ENCODE data around the gene DNM1. TPM values are rescaled to one million over a fixed set of nuclear protein-coding genes. Genes with fewer than 3 reads are reported as not detected.

Gene DNM1
- total RNA-seq, 1 experiment from 2014 or later, result 3.9 TPM

- H3K9me3 ChIP-seq, result no peaks in the 10 kb centered on the region
- H3K27me3 ChIP-seq (replicated peaks; ENCODE audit: control insufficient read depth, insufficient read depth, low read length), result no peaks in the 10 kb centered on the region
- no peaks in the 10 kb centered on the region for H3K4me1 Mint-ChIP-seq (ENCODE audit: low read depth, unreplicated experiment)
- POLR2A ChIA-PET, result no interaction called here
- BruUV-seq (replicated peaks), result no TSS peak
- H3K27me3 Mint-ChIP-seq (ENCODE audit: insufficient read depth, unreplicated experiment), result no peaks in the 10 kb centered on the region
- CTCF ChIA-PET, result no interaction called here
- no peaks in the 10 kb centered on the region for H3K4me1 ChIP-seq
- no peak for TF ChIP-seq CTCF (IDR thresholded peaks at IDR 0.05; ENCODE audit: insufficient read depth in 1 of 2, low read depth in 1 of 2, low read length in 1 of 2, severe bottlenecking in 1 of 2, unreplicated experiment in 1 of 2)
- DNase-seq, result no peak
- peaks cover 2% of the 10 kb centered on the region; the same call in 1 of the 2 replicates for H3K36me3 ChIP-seq (ENCODE audit: control insufficient read depth, insufficient read depth, low read length)
- H3K4me3 Mint-ChIP-seq (ENCODE audit: unreplicated experiment), result no peak overlapping the region
- intact Hi-C loops (cut with micrococcal nuclease; ENCODE audit: unreplicated experiment), result no loop called here
- H3K27ac Mint-ChIP-seq (ENCODE audit: unreplicated experiment), result no peak overlapping the region
- H3K4me3 ChIP-seq (ENCODE audit: low read depth, low read length), result no peak overlapping the region
- H3K9me3 Mint-ChIP-seq (ENCODE audit: unreplicated experiment), result no peaks in the 10 kb centered on the region
- peaks cover 71% of the 10 kb centered on the region for H3K36me3 Mint-ChIP-seq (ENCODE audit: insufficient read depth, unreplicated experiment)
These were observed 67.9 kb downstream of the DNM1 start for GRCh38 chr9:128271112-128271511.

- Mint-ChIP-seq H3K27ac (ENCODE audit: unreplicated experiment) (no peak overlapping the region), H3K4me3 (ENCODE audit: unreplicated experiment) (no peak overlapping the region), H3K4me1 (ENCODE audit: low read depth, unreplicated experiment) (peaks cover 2% of the 10 kb centered on the region), H3K36me3 (ENCODE audit: insufficient read depth, unreplicated experiment) (peaks cover 71% of the 10 kb centered on the region), H3K27me3 (ENCODE audit: insufficient read depth, unreplicated experiment) (peaks cover 2% of the 10 kb centered on the region), H3K9me3 (ENCODE audit: unreplicated experiment) (no peaks in the 10 kb centered on the region)
- no peak for DNase-seq
- no peak for TF ChIP-seq CTCF (IDR thresholded peaks at IDR 0.05; ENCODE audit: insufficient read depth in 1 of 2, low read depth in 1 of 2, low read length in 1 of 2, severe bottlenecking in 1 of 2, unreplicated experiment in 1 of 2)
- Histone ChIP-seq H3K27me3 (replicated peaks; ENCODE audit: control insufficient read depth, insufficient read depth, low read length) (no peaks in the 10 kb centered on the region), H3K4me3 (ENCODE audit: low read depth, low read length) (no peak overlapping the region), H3K9me3 (no peaks in the 10 kb centered on the region), H3K4me1 (no peaks in the 10 kb centered on the region), H3K36me3 (ENCODE audit: control insufficient read depth, insufficient read depth, low read length) (peaks cover 2% of the 10 kb centered on the region; the same call in 1 of the 2 replicates)
- intact Hi-C loops (cut with micrococcal nuclease; ENCODE audit: unreplicated experiment), result no loop called here
- BruUV-seq (replicated peaks), result no TSS peak
- CTCF ChIA-PET, result no interaction called here
- POLR2A ChIA-PET, result no interaction called here
These were observed 68.3 kb downstream of the DNM1 start for GRCh38 chr9:128271512-128271911.

- Mint-ChIP-seq H3K4me3 (ENCODE audit: unreplicated experiment) (no peak overlapping the region), H3K9me3 (ENCODE audit: unreplicated experiment) (no peaks in the 10 kb centered on the region), H3K27ac (ENCODE audit: unreplicated experiment) (peak overlapping the region; percentile 27), H3K36me3 (ENCODE audit: insufficient read depth, unreplicated experiment) (peaks cover 65% of the 10 kb centered on the region), H3K4me1 (ENCODE audit: low read depth, unreplicated experiment) (peaks cover 18% of the 10 kb centered on the region), H3K27me3 (ENCODE audit: insufficient read depth, unreplicated experiment) (peaks cover 2% of the 10 kb centered on the region)
- CTCF ChIA-PET, result no interaction called here
- no peak overlapping the region for H3K4me3 ChIP-seq (ENCODE audit: low read depth, low read length)
- no peak for DNase-seq
- intact Hi-C loops (cut with micrococcal nuclease; ENCODE audit: unreplicated experiment), result no loop called here
- H3K4me1 ChIP-seq, result peaks cover 5% of the 10 kb centered on the region
- TF ChIP-seq CTCF (IDR thresholded peaks at IDR 0.05; ENCODE audit: insufficient read depth in 1 of 2, low read depth in 1 of 2, low read length in 1 of 2, severe bottlenecking in 1 of 2, unreplicated experiment in 1 of 2), result no peak
- no peaks in the 10 kb centered on the region for H3K9me3 ChIP-seq
- BruUV-seq (replicated peaks), result no TSS peak
- peaks cover 2% of the 10 kb centered on the region; the same call in 1 of the 2 replicates for H3K36me3 ChIP-seq (ENCODE audit: control insufficient read depth, insufficient read depth, low read length)
- POLR2A ChIA-PET, result no interaction called here
- H3K27me3 ChIP-seq (replicated peaks; ENCODE audit: control insufficient read depth, insufficient read depth, low read length), result no peaks in the 10 kb centered on the region
These were observed 71.1 kb downstream of the DNM1 start for GRCh38 chr9:128274245-128274644.

Data from Caco-2 (cell line).